ENCODE data around the gene ABCC10.

GRCh38 chr6:43490523-43490939 is 63.2 kb downstream of the ABCC10 start:
- TF ChIP-seq ZBTB11 (CRISPR knock-in tag; IDR thresholded peaks at IDR 0.05) (no peak), LARP7 (IDR thresholded peaks at IDR 0.05) (no peak), NFIC (IDR thresholded peaks at IDR 0.05; ENCODE audit: low read depth, low read length) (no peak), POLR2AphosphoS5 (IDR thresholded peaks at IDR 0.05; ENCODE audit: low read length) (no peak), ZNF207 (IDR thresholded peaks at IDR 0.05; ENCODE audit: borderline replicate concordance) (no peak), NR2C2 (IDR thresholded peaks at IDR 0.05; ENCODE audit: borderline replicate concordance, control insufficient read depth, insufficient read length, low read depth) (no peak)
- TF ChIP-seq, protein P1, sequence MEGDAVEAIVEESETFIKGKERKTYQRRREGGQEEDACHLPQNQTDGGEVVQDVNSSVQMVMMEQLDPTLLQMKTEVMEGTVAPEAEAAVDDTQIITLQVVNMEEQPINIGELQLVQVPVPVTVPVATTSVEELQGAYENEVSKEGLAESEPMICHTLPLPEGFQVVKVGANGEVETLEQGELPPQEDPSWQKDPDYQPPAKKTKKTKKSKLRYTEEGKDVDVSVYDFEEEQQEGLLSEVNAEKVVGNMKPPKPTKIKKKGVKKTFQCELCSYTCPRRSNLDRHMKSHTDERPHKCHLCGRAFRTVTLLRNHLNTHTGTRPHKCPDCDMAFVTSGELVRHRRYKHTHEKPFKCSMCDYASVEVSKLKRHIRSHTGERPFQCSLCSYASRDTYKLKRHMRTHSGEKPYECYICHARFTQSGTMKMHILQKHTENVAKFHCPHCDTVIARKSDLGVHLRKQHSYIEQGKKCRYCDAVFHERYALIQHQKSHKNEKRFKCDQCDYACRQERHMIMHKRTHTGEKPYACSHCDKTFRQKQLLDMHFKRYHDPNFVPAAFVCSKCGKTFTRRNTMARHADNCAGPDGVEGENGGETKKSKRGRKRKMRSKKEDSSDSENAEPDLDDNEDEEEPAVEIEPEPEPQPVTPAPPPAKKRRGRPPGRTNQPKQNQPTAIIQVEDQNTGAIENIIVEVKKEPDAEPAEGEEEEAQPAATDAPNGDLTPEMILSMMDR (IDR thresholded peaks at IDR 0.05 in 2 of 3, conservative IDR thresholded peaks at IDR 0.05 in 1 of 3; ENCODE audit: control insufficient read depth in 2 of 3, extremely low read depth in 1 of 3, insufficient read depth in 1 of 3, low read depth in 3 of 3, low read length in 3 of 3) = no peak

All from GM12878 (cell line).